Body of pancreas (tissue), 4 donors: ENCODE measurements around the gene OR6T1. TPM values are rescaled to one million over a fixed set of nuclear protein-coding genes. Genes with fewer than 3 reads are reported as not detected.

Source experiments
- ATAC-seq: fragments of 150-250 bp; one replicate; pipeline ENCODE4 v1.9.1; 2016
- DNase-seq, 4 donors: peaks; one replicate each; pipeline ENCODE4 v3.0.0-alpha.2; 2019
- H3K27ac ChIP-seq, 4 donors: fragments of 200-600 bp; sonication (generic); 1 replicate in 3 of 4; 2 replicates in 1 of 4; pipeline versions ENCODE4 v1.5.1 to v1.6.1; 2016 to 2019; ENCODE audit warnings: mild to moderate bottlenecking in 1 of 4, mixed read lengths in 1 of 4, moderate library complexity in 1 of 4
- H3K27me3 ChIP-seq, 2 donors: fragments of 200-600 bp; sonication (generic); one replicate each; pipeline ENCODE4 v1.6.0; 2016; ENCODE audit warnings: mild to moderate bottlenecking in 1 of 2
- H3K36me3 ChIP-seq, 2 donors: fragments of 200-600 bp; sonication (generic); replicated peaks in 1 of 2; 2 replicates each; pipeline ENCODE4 v1.5.1; 2016; ENCODE audit warnings: low read depth in 2 of 2; ENCODE audit not compliant: insufficient read depth in 1 of 2
- H3K4me1 ChIP-seq: fragments of 200-600 bp; sonication (generic); one replicate; pipeline ENCODE4 v1.6.0; 2016
- H3K4me3 ChIP-seq, 2 donors: fragments of 200-600 bp; sonication (generic); 1 replicate in 1 of 2; 2 replicates in 1 of 2; pipeline ENCODE4 v1.5.1; 2016 to 2019
- H3K9me3 ChIP-seq, 3 donors: fragments of 200-600 bp; sonication (generic); 1 replicate in 2 of 3; 2 replicates in 1 of 3; pipeline ENCODE4 v1.5.1; 2016
- POLR2A ChIP-seq, 3 donors: fragments of 450-650 bp; IDR thresholded peaks; one replicate each; pipeline ENCODE4 v1.6.1; 2016; ENCODE audit warnings: antibody characterized with exemption in 3 of 3, mild to moderate bottlenecking in 2 of 3
- WGBS, 2 donors: methylation state at CpG; one replicate each; pipeline ENCODE4 v1.1.5; 2017; 5-methylcytosine and 5-hydroxymethylcytosine counted together
- intact Hi-C: fragments of 100-400 bp; cut with DNase I; formaldehyde crosslinking; loops from one replicate; pipeline ENCODE4 v1.15.1; 2023
- total RNA-seq, 2 donors: library from RNA; depleted of rRNA; stranded (reverse); fragments of >200 nt; gene quantifications; one replicate each; pipeline ENCODE4 v1.1.0, GENCODE V29; 2016
- TF ChIP-seq, protein P1 (sequence below), 7 experiments: fragments of 450-650 bp in 4 of 7; fragments of 200-600 bp in 3 of 7; sonication (generic) in 3 of 7; IDR thresholded peaks; one replicate each; pipeline ENCODE4 v1.5.1; 2016 to 2019; ENCODE audit warnings: antibody characterized with exemption in 7 of 7

Gene OR6T1
- total RNA-seq, 2 donors from 2014 or later: not detected

GRCh38 chr11:123973816-123974215 lies 30.2 kb upstream of the OR6T1 start:
- Histone ChIP-seq H3K9me3 (no peaks in the 10 kb centered on the region), H3K27ac (no peak overlapping the region), H3K4me3 (no peak overlapping the region), H3K4me1 (no peaks in the 10 kb centered on the region), H3K27me3 (no peaks in the 10 kb centered on the region), H3K36me3 (no peaks in the 10 kb centered on the region)
- intact Hi-C loops: no loop called here
- TF ChIP-seq, protein P1, sequence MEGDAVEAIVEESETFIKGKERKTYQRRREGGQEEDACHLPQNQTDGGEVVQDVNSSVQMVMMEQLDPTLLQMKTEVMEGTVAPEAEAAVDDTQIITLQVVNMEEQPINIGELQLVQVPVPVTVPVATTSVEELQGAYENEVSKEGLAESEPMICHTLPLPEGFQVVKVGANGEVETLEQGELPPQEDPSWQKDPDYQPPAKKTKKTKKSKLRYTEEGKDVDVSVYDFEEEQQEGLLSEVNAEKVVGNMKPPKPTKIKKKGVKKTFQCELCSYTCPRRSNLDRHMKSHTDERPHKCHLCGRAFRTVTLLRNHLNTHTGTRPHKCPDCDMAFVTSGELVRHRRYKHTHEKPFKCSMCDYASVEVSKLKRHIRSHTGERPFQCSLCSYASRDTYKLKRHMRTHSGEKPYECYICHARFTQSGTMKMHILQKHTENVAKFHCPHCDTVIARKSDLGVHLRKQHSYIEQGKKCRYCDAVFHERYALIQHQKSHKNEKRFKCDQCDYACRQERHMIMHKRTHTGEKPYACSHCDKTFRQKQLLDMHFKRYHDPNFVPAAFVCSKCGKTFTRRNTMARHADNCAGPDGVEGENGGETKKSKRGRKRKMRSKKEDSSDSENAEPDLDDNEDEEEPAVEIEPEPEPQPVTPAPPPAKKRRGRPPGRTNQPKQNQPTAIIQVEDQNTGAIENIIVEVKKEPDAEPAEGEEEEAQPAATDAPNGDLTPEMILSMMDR (IDR thresholded peaks at IDR 0.05): no peak
- no peak for TF ChIP-seq POLR2A (IDR thresholded peaks at IDR 0.05)
- no peak for ATAC-seq
- WGBS, 2 donors: 80 to 93% methylated on average over 1 of the region's 1 CpG
- no peak for DNase-seq

DNA sequence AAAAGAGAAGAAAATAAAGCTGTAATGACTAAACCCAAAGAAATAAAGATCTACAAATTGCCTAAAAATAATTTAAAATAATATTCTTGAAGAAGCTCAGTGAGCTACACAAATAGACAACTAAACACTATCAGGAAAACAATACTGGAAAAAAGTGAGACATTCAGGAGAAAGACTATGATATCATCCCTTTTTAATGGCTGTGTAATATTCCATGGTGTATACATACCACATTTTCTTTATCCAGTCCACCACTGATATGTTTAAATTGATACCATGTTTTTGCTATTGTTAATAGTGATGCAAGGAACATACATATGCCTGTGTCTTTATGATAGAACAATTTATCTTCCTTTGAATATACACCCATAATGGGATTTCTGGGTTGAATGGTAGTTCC lies 13.1 kb upstream of the OR6T1 start:
- no peaks in the 10 kb centered on the region for H3K36me3 ChIP-seq
- H3K4me1 ChIP-seq: no peaks in the 10 kb centered on the region
- intact Hi-C loops: no loop called here
- no peaks in the 10 kb centered on the region for H3K9me3 ChIP-seq
- H3K27me3 ChIP-seq: no peaks in the 10 kb centered on the region
- no peak overlapping the region for H3K4me3 ChIP-seq
- no peak overlapping the region for H3K27ac ChIP-seq
- ATAC-seq: no peak
- no peak for TF ChIP-seq POLR2A (IDR thresholded peaks at IDR 0.05)
- TF ChIP-seq, protein P1 (IDR thresholded peaks at IDR 0.05): no peak
- no peak for DNase-seq

- TF ChIP-seq, protein P1 (IDR thresholded peaks at IDR 0.05): no peak
- TF ChIP-seq POLR2A (IDR thresholded peaks at IDR 0.05): no peak
- 12 to 19% methylated on average over 1 of the region's 1 CpG for WGBS, 2 donors
- Histone ChIP-seq H3K36me3 (no peaks in the 10 kb centered on the region), H3K27me3 (no peaks in the 10 kb centered on the region), H3K4me1 (peaks cover 39% of the 10 kb centered on the region), H3K4me3 (no peak overlapping the region), H3K9me3 (no peaks in the 10 kb centered on the region), H3K27ac (peak overlapping the region in 1 of 4 donors; percentile 10)
- no peak for DNase-seq
- ATAC-seq: peak; percentile 53
- intact Hi-C loops: no loop called here
Measured at GRCh38 chr11:123945132-123945531, 1.5 kb upstream of the OR6T1 start.

DNA sequence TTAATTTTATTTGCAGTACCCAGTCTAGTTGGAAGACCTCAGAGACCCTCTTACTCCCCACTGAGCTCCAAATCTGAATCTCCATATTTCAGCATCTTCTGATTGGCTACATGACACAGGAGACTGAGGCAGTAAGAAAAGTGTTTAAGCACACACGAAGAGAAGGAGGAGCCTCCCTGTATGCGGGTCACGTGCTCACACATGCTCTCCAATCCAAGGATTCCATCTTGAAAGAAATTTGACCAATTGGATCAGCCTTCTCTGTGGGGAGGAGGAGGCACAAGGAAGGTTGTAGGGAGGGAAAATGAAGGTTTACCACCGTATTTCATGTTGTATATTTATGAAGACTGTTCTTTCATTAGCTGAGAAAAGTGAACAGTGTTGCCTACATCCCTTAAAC lies 1.2 kb downstream of the OR6T1 start:
- H3K36me3 ChIP-seq: no peaks in the 10 kb centered on the region
- no peak overlapping the region for H3K4me3 ChIP-seq
- H3K27me3 ChIP-seq: no peaks in the 10 kb centered on the region
- DNase-seq (no peak), ATAC-seq (no peak)
- TF ChIP-seq, protein P1 (IDR thresholded peaks at IDR 0.05): no peak
- H3K9me3 ChIP-seq: no peaks in the 10 kb centered on the region
- no peak overlapping the region for H3K27ac ChIP-seq
- intact Hi-C loops: no loop called here
- peaks cover 25% of the 10 kb centered on the region for H3K4me1 ChIP-seq
- 84 to 94% methylated on average over 4 of the region's 4 CpGs for WGBS, 2 donors

DNA sequence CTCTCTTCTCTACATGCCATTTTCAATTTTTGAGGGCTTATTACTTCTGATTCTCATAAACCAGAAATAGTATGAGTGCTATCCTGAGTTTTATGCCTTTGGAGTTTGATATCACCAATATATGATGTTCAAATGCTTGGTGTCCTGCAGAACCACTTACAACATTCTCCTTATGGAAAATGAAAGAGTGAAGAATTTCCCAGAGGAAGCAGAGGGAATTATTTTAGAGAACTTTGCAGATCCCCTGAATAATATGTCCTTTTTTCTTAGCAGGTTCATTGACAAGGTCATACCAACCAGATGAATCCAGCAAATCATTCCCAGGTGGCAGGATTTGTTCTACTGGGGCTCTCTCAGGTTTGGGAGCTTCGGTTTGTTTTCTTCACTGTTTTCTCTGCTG lies 4.3 kb downstream of the OR6T1 start, which contains the start of gene OR4D5:
OR4D5 (plus strand) TSS at position 301 of the 400 bp plus-strand sequence; CDS start at position 301, 0 bp downstream.
- peaks cover 18% of the 10 kb centered on the region for H3K4me1 ChIP-seq
- no peak within 1 kb of the TSS for H3K4me3 ChIP-seq
- no peak within 1 kb of the TSS for H3K27ac ChIP-seq
- no peaks in the 10 kb centered on the region for H3K27me3 ChIP-seq
- intact Hi-C loops: no loop called here
- 93 to 95% methylated on average over 1 of the region's 1 CpG for WGBS, 2 donors
- no peaks in the 10 kb centered on the region for H3K9me3 ChIP-seq
- ATAC-seq (no peak), DNase-seq (no peak)
- TF ChIP-seq, protein P1 (IDR thresholded peaks at IDR 0.05): no peak
- no peak for TF ChIP-seq POLR2A (IDR thresholded peaks at IDR 0.05)
- H3K36me3 ChIP-seq: no peaks in the 10 kb centered on the region
